Bladder microvascular endothelial cell (primary cell): ENCODE results near the gene ZNF430. TPM values are rescaled to one million over a fixed set of nuclear protein-coding genes. Genes with fewer than 3 reads are reported as not detected.

ENCODE experiments used
- total RNA-seq: library from RNA; depleted of rRNA; stranded (reverse); fragments of >200 nt; gene quantifications from 2 replicates; pipeline ENCODE4 v1.2.3, GENCODE V29; 2014

Gene ZNF430
- 2.8 and 9.9 TPM in 2 replicates for total RNA-seq

GRCh38 chr19:21020298-21021227 lies at the start of gene ZNF430:
Gene ZNF430, plus strand, starts transcription at chr19:21020657. Its CDS starts 144 bp downstream, at chr19:21020801.

GRCh38 chr19:21082011-21082975 lies 61.8 kb downstream of the ZNF430 start, which contains the start of gene ZNF714:
Gene ZNF714, plus strand, starts transcription at chr19:21082203. Its CDS starts 16,066 bp downstream, at chr19:21098269.

Other genes with a start within 250 kb of the ZNF430 start
- 2.1 and 5.3 TPM in 2 replicates for gene ZNF66, start 244.4 kb upstream of the ZNF430 start, total RNA-seq
- gene ZNF85, start 97.4 kb upstream of the ZNF430 start, total RNA-seq = 5.8 and 12.5 TPM in 2 replicates
- 4.4 and 9.6 TPM in 2 replicates for gene ZNF714, start 61.5 kb downstream of the ZNF430 start, total RNA-seq
- gene ZNF431, start 121.4 kb downstream of the ZNF430 start, total RNA-seq = 5.0 and 14.3 TPM in 2 replicates